Left ventricle myocardium inferior (tissue), 1 donor: ENCODE data around the gene TAF15. TPM values are rescaled to one million over a fixed set of nuclear protein-coding genes. Genes with fewer than 3 reads are reported as not detected.
A peak's percentile ranks its signal among the peaks of the same experiment; 100 is the strongest.

Experiments used
- DNase-seq: peaks from one replicate; pipeline ENCODE4 v3.0.0-alpha.2; 2020
- H3K27ac ChIP-seq: fragments of 200-600 bp; replicated peaks from 2 replicates; pipeline ENCODE4 v1.8.0; 2021
- H3K27me3 ChIP-seq: fragments of 200-600 bp; 2 replicates; pipeline ENCODE4 v1.8.0; 2021; ENCODE audit warnings: low read depth
- H3K36me3 ChIP-seq: fragments of 200-600 bp; 2 replicates; pipeline ENCODE4 v1.8.0; 2021
- H3K4me1 ChIP-seq: fragments of 200-600 bp; 2 replicates; pipeline ENCODE4 v1.8.0; 2021
- H3K4me3 ChIP-seq: fragments of 200-600 bp; 2 replicates; pipeline ENCODE4 v1.8.0; 2021; ENCODE audit warnings: mild to moderate bottlenecking, moderate library complexity
- H3K9me3 ChIP-seq: fragments of 200-600 bp; replicated peaks from 2 replicates; pipeline ENCODE4 v1.8.0; 2021
- CTCF ChIP-seq: fragments of 200-600 bp; IDR thresholded peaks from 2 replicates; pipeline ENCODE4 v1.8.0; 2021; ENCODE audit warnings: antibody characterized with exemption, mild to moderate bottlenecking, borderline replicate concordance
- intact Hi-C: fragments of 100-400 bp; cut with micrococcal nuclease; formaldehyde crosslinking; loops from one replicate; pipeline ENCODE4 v1.11.0; 2022
- total RNA-seq: library from RNA; stranded (reverse); fragmentation: NEBNext Ultra II Directional; extraction: Animal tissue kit (Norgen Biotek cat#: 25700); gene quantifications from one replicate; pipeline ENCODE4 v1.2.1, GENCODE V29; 2021
- donor health status: DM: no; HTN: yes; CAD: no; lungs with severe emphysema.

The TAF15 gene
- total RNA-seq, 1 donor from 2014 or later: 113 TPM

GRCh38 chr17:35786941-35787432, 22.3 kb upstream of the TAF15 start:
- TF ChIP-seq CTCF: no peak
- Histone ChIP-seq H3K36me3 (no peaks in the 10 kb centered on the region), H3K4me3 (no peak overlapping the region), H3K9me3 (peaks cover 3% of the 10 kb centered on the region), H3K27me3 (no peaks in the 10 kb centered on the region), H3K4me1 (peaks cover 21% of the 10 kb centered on the region), H3K27ac (no peak overlapping the region)
- intact Hi-C loops: no loop called here
- no peak for DNase-seq

- no peak for TF ChIP-seq CTCF
- Histone ChIP-seq H3K4me3 (no peak overlapping the region), H3K4me1 (peaks cover 7% of the 10 kb centered on the region), H3K27me3 (peaks cover 6% of the 10 kb centered on the region), H3K27ac (peak overlapping the region; percentile 13), H3K9me3 (peaks cover 6% of the 10 kb centered on the region), H3K36me3 (no peaks in the 10 kb centered on the region)
- intact Hi-C loops: no loop called here
- no peak for DNase-seq
Measured at GRCh38 chr17:35788477-35789368, 20.6 kb upstream of the TAF15 start.

- H3K4me1 ChIP-seq: peaks cover 14% of the 10 kb centered on the region
Measured at GRCh38 chr17:35790841-35791240, 18.4 kb upstream of the TAF15 start.

GRCh38 chr17:35791681-35792350, 17.5 kb upstream of the TAF15 start:
- Histone ChIP-seq H3K27me3 (peaks cover 37% of the 10 kb centered on the region), H3K36me3 (no peaks in the 10 kb centered on the region), H3K9me3 (peaks cover 6% of the 10 kb centered on the region), H3K4me3 (no peak overlapping the region), H3K4me1 (peaks cover 18% of the 10 kb centered on the region), H3K27ac (no peak overlapping the region)
- TF ChIP-seq CTCF: no peak
- no peak for DNase-seq
- intact Hi-C loops: no loop called here

More at GRCh38 chr17:35790841-35791240, 18.4 kb upstream of the TAF15 start:
- no peak for TF ChIP-seq CTCF
- Histone ChIP-seq H3K36me3 (no peaks in the 10 kb centered on the region), H3K4me3 (no peak overlapping the region), H3K27ac (no peak overlapping the region), H3K9me3 (peaks cover 6% of the 10 kb centered on the region), H3K27me3 (peaks cover 28% of the 10 kb centered on the region)
- intact Hi-C loops: no loop called here
- DNase-seq: no peak

- no peak overlapping the region for H3K27ac ChIP-seq
- intact Hi-C loops: no loop called here
Measured at GRCh38 chr17:35793257-35793656, 16.0 kb upstream of the TAF15 start.

More at GRCh38 chr17:35793257-35793656, 16.0 kb upstream of the TAF15 start:
- peaks cover 18% of the 10 kb centered on the region for H3K4me1 ChIP-seq
- TF ChIP-seq CTCF: no peak
- no peak for DNase-seq
- H3K36me3 ChIP-seq: no peaks in the 10 kb centered on the region
- H3K9me3 ChIP-seq: peaks cover 6% of the 10 kb centered on the region
- no peak overlapping the region for H3K4me3 ChIP-seq
- peaks cover 47% of the 10 kb centered on the region for H3K27me3 ChIP-seq
